Stimulated activated CD8-positive, alpha-beta memory T cell treated with anti-CD3 and anti-CD28 coated beads, Interleukin-12 subunit alpha, Interleukin-12 subunit beta, amount 100 ng/mL, for 1 hour (primary cell): ENCODE data around the gene PTPRQ.

Experiments
- DNase-seq: peaks from one replicate; pipeline ENCODE4 v3.0.0-alpha.2; 2020; ENCODE audit warnings: low read depth

PTPRQ gene

GRCh38 chr12:80702889-80703805 lies 259.1 kb downstream of the PTPRQ start:
- DNase-seq = no peak

- DNase-seq = no peak
Observed at GRCh38 chr12:80704420-80704819, 260.4 kb downstream of the PTPRQ start.

GRCh38 chr12:80707126-80707829 lies 263.2 kb downstream of the PTPRQ start, which contains the start of gene MYF6:
Gene MYF6 (plus strand): TSS chr12:80707634. CDS start chr12:80707720, 86 bp downstream.
- DNase-seq = no peak

GRCh38 chr12:80707830-80708258 lies 263.8 kb downstream of the PTPRQ start:
- no peak for DNase-seq

- DNase-seq = no peak
Observed at GRCh38 chr12:80708259-80708974, 264.4 kb downstream of the PTPRQ start.

- no peak for DNase-seq
Observed at GRCh38 chr12:80708975-80709328, 264.9 kb downstream of the PTPRQ start.

GRCh38 chr12:80709811-80710726 lies 266.0 kb downstream of the PTPRQ start:
- no peak for DNase-seq

- no peak for DNase-seq
Observed at GRCh38 chr12:80710727-80711449, 266.9 kb downstream of the PTPRQ start.

GRCh38 chr12:80711866-80712265 lies 267.8 kb downstream of the PTPRQ start:
- no peak for DNase-seq

- no peak for DNase-seq
Observed at GRCh38 chr12:80712866-80713265, 268.8 kb downstream of the PTPRQ start.

GRCh38 chr12:80713419-80713818 lies 269.4 kb downstream of the PTPRQ start:
- DNase-seq = no peak

GRCh38 chr12:80714055-80714454 lies 270.0 kb downstream of the PTPRQ start:
- no peak for DNase-seq

- DNase-seq = no peak
Observed at GRCh38 chr12:80714846-80715245, 270.8 kb downstream of the PTPRQ start.

GRCh38 chr12:80715713-80716249 lies 271.7 kb downstream of the PTPRQ start:
- DNase-seq = no peak

- DNase-seq = no peak
Observed at GRCh38 chr12:80716696-80717469, 272.8 kb downstream of the PTPRQ start, which contains the start of gene MYF5. Gene MYF5 (plus strand): TSS chr12:80716912. CDS start chr12:80717064, 152 bp downstream.

- DNase-seq = no peak
Observed at GRCh38 chr12:80717856-80718255, 273.8 kb downstream of the PTPRQ start.

GRCh38 chr12:80720516-80720915 lies 276.5 kb downstream of the PTPRQ start:
- DNase-seq = no peak

- DNase-seq = no peak
Observed at GRCh38 chr12:80721326-80721725, 277.3 kb downstream of the PTPRQ start.
